NCI-H524 treated with DMSO at 0.1 percent for 48 hours (cell line): ENCODE data around the gene ZMIZ1.

Experiments
- DNase-seq: peaks from one replicate; lab custom pipeline; 2025; lab: John Stamatoyannopoulos, UW

The ZMIZ1 gene

DNA sequence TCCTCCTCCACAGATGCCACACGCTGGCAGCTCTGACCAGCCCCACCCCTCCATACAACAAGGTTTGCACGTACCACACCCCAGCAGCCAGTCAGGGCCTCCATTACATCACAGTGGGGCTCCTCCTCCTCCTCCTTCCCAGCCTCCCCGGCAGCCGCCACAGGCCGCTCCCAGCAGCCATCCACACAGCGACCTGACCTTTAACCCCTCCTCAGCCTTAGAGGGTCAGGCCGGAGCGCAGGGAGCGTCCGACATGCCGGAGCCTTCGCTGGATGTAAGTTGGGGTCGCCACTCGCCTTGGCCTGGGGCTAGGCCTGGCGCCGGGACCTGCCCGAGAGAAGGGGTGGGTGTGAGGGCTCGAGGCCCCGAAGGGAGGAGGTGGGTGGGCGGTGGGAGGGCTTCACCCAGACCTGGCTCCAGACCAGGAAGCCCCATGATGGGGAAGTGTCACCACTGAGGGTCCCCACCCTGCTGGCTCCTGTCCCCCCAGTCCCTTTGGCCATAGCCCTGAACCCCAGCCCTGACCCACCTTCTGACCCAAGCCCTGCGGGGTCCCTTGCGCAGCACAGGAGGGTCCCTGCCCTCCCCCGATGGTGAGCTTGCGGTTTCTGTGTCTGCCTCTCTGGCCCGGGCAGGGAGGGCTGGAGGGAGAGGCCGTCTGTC is 242.3 kb downstream of the ZMIZ1 start:
- DNase-seq, result no peak

- no peak for DNase-seq
These were observed 243.0 kb downstream of the ZMIZ1 start for GRCh38 chr10:79311581-79312407.

GRCh38 chr10:79312601-79313187 is 243.9 kb downstream of the ZMIZ1 start:
- DNase-seq, result no peak

GRCh38 chr10:79313320-79313719 is 244.6 kb downstream of the ZMIZ1 start:
- DNase-seq, result no peak

DNA sequence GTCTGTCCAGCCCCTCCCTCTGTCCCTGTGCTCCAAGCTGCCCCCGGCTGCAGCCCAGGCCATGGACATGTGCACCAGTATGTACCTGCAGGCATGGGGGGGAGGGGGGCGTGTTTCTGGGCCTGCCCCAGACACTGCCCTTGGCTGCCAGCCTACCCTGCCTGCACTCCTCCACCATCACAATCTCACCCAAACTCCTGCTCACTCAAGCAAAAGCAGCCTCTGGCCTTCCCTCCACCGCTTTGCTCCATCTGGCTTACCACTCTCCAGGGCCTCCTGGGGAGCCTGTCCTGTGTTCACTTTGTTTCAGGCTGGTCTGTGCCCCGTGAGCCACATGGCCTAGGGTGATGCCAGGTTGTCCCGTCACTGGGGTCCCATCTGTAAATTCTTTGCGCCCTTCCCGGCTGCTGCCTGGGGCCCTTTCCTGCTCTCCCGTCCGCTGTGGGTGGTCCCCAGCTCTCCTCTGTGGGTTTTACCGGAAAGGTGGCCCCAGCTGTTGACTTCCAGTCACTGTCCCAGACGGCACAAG is 245.2 kb downstream of the ZMIZ1 start:
- DNase-seq, result no peak

- no peak for DNase-seq
These were observed 246.2 kb downstream of the ZMIZ1 start for GRCh38 chr10:79314761-79315601.

- DNase-seq, result no peak
These were observed 246.8 kb downstream of the ZMIZ1 start for GRCh38 chr10:79315602-79315920.

- no peak for DNase-seq
These were observed 248.1 kb downstream of the ZMIZ1 start for GRCh38 chr10:79316671-79317431.

- no peak for DNase-seq
These were observed 249.6 kb downstream of the ZMIZ1 start for GRCh38 chr10:79318369-79318768.

DNA sequence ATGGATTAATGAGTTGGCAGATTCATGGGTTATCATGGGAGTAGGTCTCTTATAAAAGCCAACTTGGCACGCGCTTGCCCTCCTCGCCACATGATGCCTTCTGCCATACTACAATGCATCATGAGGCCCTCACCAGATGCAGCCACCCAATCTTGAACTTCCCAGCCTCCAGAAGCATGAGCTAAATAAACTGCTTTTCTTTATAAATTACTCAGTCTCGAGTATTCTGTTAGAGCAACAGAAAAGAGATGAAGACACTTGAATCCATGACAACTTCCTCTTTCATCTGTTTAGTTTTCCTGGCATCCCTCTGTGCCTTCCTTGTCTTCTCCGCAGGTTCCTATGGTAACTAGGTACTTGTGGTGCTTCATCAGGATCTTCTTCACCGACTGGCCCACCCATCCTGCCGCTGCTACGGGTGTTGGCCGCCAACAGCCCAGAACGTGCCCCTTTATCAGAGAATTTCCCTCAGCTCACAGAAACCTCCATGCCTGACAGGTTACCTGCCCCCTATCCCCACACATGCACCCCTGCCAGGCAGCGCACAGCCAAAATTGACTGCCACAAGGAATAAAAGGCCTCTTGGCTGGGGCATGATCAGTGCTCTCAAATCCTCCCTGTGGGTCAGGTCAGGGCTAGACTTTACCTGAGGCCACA is 250.5 kb downstream of the ZMIZ1 start:
- no peak for DNase-seq

DNA sequence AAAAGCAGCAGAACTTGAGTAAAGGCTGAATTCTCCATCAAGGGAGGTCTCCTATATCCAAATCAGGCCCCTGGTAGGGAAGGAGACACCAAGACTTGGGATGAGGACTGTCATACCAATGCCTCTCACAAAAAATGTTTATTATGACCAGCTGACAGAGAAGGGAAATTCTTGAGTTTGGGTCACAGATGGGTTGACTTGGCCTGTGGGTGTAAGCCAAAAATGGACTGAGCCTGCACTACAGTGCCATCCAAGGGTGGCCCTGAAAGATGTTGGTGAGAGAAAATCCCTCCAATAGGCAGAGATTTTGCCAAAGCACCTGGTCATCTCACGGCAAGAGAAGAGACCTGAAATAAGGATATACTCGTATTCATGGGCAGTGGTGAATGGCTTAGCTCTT is 251.6 kb downstream of the ZMIZ1 start:
- DNase-seq, result no peak

DNA sequence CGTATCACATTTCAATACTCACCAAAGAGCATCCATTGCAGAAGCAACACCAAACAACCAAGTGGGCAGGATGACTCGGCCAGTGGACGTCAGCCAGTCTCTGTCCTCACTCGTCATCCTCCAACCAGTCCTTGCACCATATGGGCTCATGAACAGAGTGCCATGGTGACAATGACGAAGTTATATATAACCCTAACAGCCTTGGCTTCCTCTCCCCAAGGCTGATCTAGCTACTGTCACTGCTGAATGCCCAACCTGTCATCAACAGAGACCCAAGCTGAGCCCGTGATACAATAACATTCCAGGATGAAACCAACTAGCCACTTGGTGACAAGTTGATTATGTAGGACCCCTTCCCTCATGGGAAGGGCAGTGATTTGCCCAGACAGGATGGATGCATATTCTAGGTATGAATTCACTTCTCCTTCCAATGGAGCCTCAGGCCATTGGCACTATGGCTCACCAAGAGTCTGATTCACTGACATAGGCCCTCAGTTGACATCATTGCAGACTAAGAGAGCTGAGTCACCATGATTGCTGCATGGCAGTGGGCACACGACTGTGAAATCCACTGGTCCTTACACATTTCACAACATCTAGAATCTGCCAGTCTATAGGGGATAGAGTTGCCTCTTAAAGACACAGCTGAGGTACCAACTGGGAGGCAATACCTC is 252.2 kb downstream of the ZMIZ1 start:
- no peak for DNase-seq

GRCh38 chr10:79321494-79321882 is 252.7 kb downstream of the ZMIZ1 start:
- no peak for DNase-seq

DNA sequence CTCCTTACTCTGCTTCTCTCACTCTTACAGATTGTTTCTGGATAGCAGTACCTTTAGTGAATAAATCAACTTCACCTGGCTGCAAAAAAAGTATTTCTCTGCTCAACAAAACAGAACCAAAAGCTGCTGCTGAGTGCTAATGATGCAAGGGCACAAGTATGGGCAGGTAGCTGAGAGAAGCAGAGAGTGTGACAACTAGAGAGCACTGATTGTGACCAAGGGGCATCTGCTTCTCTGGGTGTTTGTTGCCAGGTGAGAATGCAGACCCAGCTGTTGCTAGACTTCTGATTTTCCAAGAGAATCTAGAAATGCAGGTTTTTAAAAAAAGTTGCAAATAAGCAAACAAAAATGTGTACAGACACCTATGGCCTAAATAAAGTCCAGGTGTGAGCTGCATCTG is 253.2 kb downstream of the ZMIZ1 start:
- DNase-seq, result no peak

DNA sequence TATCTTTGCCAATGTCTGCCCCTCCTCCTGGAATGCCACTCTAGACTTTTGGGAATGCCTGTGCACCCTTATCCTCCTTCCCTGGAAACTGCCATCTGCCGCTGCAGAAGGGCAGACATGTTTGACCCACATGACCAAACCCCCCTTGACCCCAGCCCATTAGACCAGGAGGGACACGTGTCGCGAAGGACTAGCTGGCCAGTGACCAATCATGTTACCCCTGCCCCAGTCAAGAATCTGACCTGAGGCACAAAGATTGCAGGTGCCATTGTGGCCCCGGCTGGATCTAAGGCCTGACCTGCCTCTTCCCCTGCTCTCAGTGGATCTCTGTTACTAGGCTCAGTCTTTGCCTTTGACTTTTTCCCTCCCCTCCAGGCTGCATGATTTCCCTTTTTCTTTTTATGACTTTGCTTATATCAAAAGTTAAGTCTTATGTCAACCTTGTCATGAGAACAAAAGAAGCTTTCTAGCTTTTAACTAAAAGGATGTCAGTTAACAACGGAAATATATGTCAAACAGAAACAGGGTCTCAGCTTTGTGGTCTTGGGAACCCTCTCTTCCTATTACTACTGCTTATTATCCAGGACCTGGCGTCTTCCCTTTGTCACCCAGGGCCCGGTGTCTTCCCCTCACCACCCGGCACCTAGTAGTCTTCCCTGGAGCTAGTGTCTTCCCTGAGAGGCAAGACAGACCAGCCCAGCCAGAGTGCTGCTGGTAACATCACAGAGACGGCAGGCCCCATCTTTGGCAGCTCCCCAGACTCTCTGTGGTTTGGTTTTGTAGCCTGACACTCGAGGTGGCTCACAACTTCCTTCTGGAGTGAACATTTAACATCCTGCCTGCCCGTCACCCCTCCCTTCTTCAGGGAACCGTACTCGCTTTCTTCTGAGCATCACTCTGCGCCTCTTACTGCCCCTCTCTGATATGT is 254.1 kb downstream of the ZMIZ1 start:
- DNase-seq, result no peak

GRCh38 chr10:79323602-79324001 is 254.8 kb downstream of the ZMIZ1 start:
- no peak for DNase-seq

DNA sequence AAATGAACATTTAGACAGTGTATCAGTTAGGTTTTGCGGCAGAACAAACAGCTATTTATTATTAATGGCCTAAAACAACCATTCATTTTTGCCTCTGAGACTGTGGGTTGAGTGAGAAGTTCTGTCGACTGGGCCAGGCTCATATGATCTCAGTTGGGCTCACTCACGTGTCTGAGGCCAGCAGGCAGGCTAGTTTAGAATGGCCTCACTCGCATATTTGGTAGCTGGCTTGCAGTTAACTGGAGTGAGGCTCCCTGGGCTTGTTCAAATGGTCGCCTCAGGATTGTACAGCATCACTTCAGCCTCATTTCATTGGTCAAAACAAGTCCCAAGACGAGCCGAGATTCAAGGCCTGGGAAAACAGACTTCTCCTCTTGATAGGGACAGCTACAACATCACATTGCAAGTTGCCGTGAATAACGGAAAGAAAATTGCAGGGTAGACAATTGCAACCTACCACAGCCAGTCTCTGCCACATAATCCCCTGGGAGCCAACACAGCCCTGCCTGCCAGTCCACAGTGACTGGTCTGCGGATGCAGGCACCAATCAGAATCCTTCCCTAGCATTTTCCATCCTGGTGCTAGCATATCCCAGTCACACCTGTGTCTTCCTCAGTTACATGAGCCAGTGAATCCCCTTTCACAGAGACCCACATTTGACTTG is 255.4 kb downstream of the ZMIZ1 start:
- no peak for DNase-seq

DNA sequence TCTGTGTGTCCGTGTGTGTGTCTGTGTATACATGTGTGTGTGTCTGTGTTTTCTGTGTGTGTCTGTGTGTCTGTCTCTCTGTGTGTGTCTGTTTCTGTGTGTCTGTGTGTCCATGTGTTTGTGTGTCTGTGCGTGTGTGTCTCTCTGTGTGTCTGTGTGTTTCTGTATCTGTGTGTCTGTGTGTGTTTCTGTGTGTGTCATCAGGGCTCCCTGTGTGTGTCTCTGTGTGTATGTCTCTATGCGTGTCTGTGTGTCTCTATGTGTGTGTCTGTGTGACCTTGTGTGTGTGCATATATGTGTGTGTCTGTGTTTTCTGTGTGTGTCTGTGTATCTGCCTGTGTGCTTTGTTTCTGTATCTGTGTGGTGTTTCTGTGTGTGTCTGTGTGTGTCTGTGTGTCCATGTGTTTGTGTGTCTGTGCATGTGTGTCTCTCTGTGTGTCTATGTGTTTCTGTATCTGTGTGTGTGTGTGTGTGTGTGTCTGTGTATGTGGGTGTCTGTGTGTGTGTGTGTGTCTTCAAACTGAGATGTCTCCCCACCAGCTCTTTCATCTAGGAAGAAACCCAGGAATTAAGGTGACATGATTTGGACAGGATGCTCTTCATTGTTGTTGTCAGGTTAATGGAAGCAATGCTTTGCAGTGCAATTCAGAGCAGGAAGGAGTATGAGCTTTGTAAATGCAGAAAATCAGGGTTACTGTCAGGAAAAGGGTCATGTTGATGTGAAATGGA is 257.8 kb downstream of the ZMIZ1 start:
- no peak for DNase-seq
